ENCODE measurements around the gene ADAMTSL5.

The ADAMTSL5 gene

DNA sequence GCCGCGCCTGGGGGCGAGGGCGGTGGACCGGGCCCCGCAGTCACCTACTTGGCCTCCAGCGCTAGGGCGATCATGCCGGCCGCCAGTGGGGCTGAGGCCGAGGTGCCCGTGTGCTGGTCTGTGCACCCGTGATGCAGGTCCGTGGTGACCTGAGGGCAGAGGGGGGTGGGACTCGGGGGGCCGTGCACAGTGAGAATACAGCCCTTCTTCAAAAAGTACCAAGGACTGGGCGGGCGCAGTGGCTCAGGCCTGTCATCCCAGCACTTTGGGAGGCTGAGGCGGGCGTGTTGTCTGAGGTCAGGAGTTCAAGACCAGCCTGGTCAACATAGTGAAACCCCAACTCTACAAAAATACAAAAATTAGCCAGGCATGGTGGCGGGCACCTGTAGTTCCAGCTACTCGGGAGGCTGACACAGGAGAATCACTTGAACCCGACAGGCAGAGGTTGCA is 28.8 kb downstream of the ADAMTSL5 start:
- Histone ChIP-seq H3K4me3 (ENCODE audit: severe bottlenecking) (no peak overlapping the region), H3K4me1 (ENCODE audit: insufficient read depth, poor library complexity, severe bottlenecking) (no peaks in the 10 kb centered on the region), H3K27me3 (ENCODE audit: insufficient read depth, poor library complexity, severe bottlenecking) (no peaks in the 10 kb centered on the region), H3K36me3 (ENCODE audit: low read depth) (no peaks in the 10 kb centered on the region), H3K9me3 (ENCODE audit: severe bottlenecking) (no peaks in the 10 kb centered on the region), H3K27ac (ENCODE audit: poor library complexity, severe bottlenecking) (no peak overlapping the region)
- no peak for TF ChIP-seq CTCF (IDR thresholded peaks at IDR 0.05; ENCODE audit: poor library complexity, severe bottlenecking)
- no peak for ATAC-seq (ENCODE audit: low read depth)
- DNase-seq (ENCODE audit: low spot score): no peak

DNA sequence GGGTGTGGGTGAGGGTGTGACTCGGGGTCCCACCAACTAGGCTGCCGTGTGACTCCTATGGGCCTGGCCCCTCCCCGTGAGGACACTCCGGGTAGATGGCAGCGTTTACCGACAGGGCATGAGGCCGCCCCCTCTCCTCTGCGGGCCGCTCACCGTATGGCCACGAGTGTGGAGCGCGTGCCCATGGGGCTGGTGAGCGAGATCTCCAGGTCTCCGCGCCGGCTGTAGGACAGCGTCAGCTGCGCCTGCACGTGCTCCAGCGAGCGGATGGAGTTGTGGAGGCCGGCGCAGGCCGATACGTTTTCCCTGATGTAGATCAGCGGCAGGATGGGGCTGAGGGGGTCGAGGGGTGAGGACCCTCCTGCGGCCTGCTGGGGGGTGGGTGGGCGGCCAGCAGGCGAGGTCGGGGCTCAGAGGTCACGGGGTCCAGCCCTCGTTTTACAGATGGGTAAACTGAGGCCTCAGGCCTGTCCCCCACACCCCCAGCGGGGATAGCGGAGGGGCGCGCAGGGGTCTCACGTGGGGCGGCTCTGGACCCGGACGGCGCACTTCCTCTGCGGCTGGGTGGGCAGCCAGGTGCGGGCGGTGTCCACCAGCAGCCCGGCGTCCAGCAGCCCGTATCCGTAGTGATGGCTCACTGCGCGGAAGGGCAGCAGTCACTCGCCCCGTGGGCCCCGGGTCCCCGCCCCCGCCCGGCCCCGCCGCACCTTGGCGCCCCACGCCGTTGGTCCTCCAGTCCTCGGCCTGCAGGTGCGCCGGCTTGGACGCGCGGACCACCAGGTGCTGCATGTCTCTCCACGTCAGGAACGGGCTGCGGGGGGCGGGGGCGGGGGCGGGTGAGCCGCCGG is 29.5 kb downstream of the ADAMTSL5 start:
- H3K36me3 ChIP-seq (ENCODE audit: low read depth): no peaks in the 10 kb centered on the region
- DNase-seq (ENCODE audit: low spot score) (no peak), ATAC-seq (ENCODE audit: low read depth) (no peak)
- H3K4me1 ChIP-seq (ENCODE audit: insufficient read depth, poor library complexity, severe bottlenecking): no peaks in the 10 kb centered on the region
- H3K4me3 ChIP-seq (ENCODE audit: severe bottlenecking): no peak overlapping the region
- no peak for TF ChIP-seq CTCF (IDR thresholded peaks at IDR 0.05; ENCODE audit: poor library complexity, severe bottlenecking)
- no peaks in the 10 kb centered on the region for H3K27me3 ChIP-seq (ENCODE audit: insufficient read depth, poor library complexity, severe bottlenecking)
- H3K9me3 ChIP-seq (ENCODE audit: severe bottlenecking): no peaks in the 10 kb centered on the region
- no peak overlapping the region for H3K27ac ChIP-seq (ENCODE audit: poor library complexity, severe bottlenecking)

DNA sequence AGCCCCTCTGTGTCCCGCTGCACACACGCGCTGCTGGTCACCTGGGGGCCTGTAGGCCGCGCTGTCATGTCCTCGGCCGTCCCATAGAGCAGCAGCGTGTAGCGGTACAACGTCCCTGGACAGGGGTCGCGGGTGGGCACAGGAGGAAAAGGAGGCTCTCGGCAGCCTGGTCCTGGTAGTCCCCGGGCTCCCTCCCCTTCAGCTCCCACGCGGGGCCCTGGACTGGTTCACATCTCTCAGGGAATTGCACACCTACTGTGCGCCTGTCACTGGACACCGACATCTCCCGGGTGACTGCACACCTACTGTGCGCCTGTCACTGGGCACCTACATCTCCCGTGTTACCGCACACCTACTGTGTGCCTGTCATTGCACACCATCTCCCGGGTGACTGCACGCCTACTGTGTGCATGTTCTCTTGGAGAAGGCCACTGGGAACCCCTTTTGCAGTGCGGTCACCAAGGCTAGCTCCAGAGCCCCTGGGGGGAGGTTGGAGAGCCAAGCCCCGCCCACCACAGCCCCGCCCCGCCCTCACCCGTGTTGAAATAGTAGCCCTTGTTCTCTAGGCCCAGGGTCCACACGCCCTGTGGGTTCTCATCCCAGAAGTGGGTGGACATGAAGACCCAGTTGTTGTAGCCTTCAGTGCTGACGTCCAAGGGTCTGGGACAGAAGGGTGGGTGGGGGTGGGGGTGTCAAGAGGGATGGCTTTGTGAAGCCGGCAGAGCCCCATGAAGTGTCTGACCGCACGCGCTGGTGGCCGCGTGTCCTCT is 30.3 kb downstream of the ADAMTSL5 start:
- H3K4me3 ChIP-seq (ENCODE audit: severe bottlenecking): no peak overlapping the region
- no peak for TF ChIP-seq CTCF (IDR thresholded peaks at IDR 0.05; ENCODE audit: poor library complexity, severe bottlenecking)
- no peaks in the 10 kb centered on the region for H3K27me3 ChIP-seq (ENCODE audit: insufficient read depth, poor library complexity, severe bottlenecking)
- DNase-seq (ENCODE audit: low spot score) (no peak), ATAC-seq (ENCODE audit: low read depth) (no peak)
- H3K9me3 ChIP-seq (ENCODE audit: severe bottlenecking): no peaks in the 10 kb centered on the region
- H3K27ac ChIP-seq (ENCODE audit: poor library complexity, severe bottlenecking): no peak overlapping the region
- H3K4me1 ChIP-seq (ENCODE audit: insufficient read depth, poor library complexity, severe bottlenecking): no peaks in the 10 kb centered on the region
- peaks cover 4% of the 10 kb centered on the region; the same call in 1 of the 2 replicates for H3K36me3 ChIP-seq (ENCODE audit: low read depth)

- DNase-seq (ENCODE audit: low spot score) (no peak), ATAC-seq (ENCODE audit: low read depth) (no peak)
- TF ChIP-seq CTCF (IDR thresholded peaks at IDR 0.05; ENCODE audit: poor library complexity, severe bottlenecking): no peak
Observed at GRCh38 chr19:1481893-1482360, 30.9 kb downstream of the ADAMTSL5 start.

More at GRCh38 chr19:1481893-1482360, 30.9 kb downstream of the ADAMTSL5 start:
- H3K27me3 ChIP-seq (ENCODE audit: insufficient read depth, poor library complexity, severe bottlenecking): no peaks in the 10 kb centered on the region
- no peaks in the 10 kb centered on the region for H3K9me3 ChIP-seq (ENCODE audit: severe bottlenecking)
- peaks cover 10% of the 10 kb centered on the region for H3K36me3 ChIP-seq (ENCODE audit: low read depth)
- H3K4me3 ChIP-seq (ENCODE audit: severe bottlenecking): no peak overlapping the region
- no peaks in the 10 kb centered on the region for H3K4me1 ChIP-seq (ENCODE audit: insufficient read depth, poor library complexity, severe bottlenecking)
- H3K27ac ChIP-seq (ENCODE audit: poor library complexity, severe bottlenecking): no peak overlapping the region

Data from RWPE2 (cell line).